H1 (cell line): ENCODE data around the gene CDH26. TPM values are rescaled to one million over a fixed set of nuclear protein-coding genes. Genes with fewer than 3 reads are reported as not detected.

ENCODE experiments used
- CTCF ChIA-PET: fragments of 300-600 bp; sonication (Branson Sonifier 250); formaldehyde crosslinking; loops from one replicate; lab custom pipeline; 2021; ENCODE audit not compliant: partially characterized antibody; lab: Charles Lee
- POLR2A ChIA-PET: fragments of 300-600 bp; sonication (Branson Sonifier 250); formaldehyde crosslinking; loops from one replicate; lab custom pipeline; 2021; ENCODE audit warnings: inconsistent platforms; ENCODE audit not compliant: partially characterized antibody; lab: Charles Lee
- DNase-seq, 2 experiments: peaks; one replicate each; pipeline versions ENCODE4 v3.0.0 to v3.0.0-alpha.2; 2010 to 2022; ENCODE audit warnings: low spot score in 2 of 2, low read depth in 1 of 2, mixed read lengths in 1 of 2
- FAIRE-seq: peaks from 2 replicates; lab custom pipeline; 2011; peaks lifted over from hg19 to GRCh38; lab: Jason Lieb, UNC
- H2AFZ ChIP-seq: 2 replicates; pipeline ENCODE4 v1.8.1; 2012; ENCODE audit warnings: low read length, inconsistent platforms
- H2AK5ac ChIP-seq: 2 replicates; pipeline ENCODE4 v1.6.1; 2013; ENCODE audit warnings: low read depth, low read length
- H2BK120ac ChIP-seq: replicated peaks from 2 replicates; pipeline ENCODE3; 2013; ENCODE audit warnings: low read depth, low read length, inconsistent platforms
- H2BK12ac ChIP-seq: 2 replicates; pipeline ENCODE4 v1.6.1; 2013; ENCODE audit warnings: low read depth, low read length
- H2BK15ac ChIP-seq: 2 replicates; pipeline ENCODE4 v1.6.1; 2013; ENCODE audit warnings: low read length
- H2BK20ac ChIP-seq: 2 replicates; pipeline ENCODE4 v1.6.1; 2013; ENCODE audit warnings: low read length
- H2BK5ac ChIP-seq: 2 replicates; pipeline ENCODE4 v1.6.1; 2013; ENCODE audit warnings: low read depth, low read length
- H3K14ac ChIP-seq: 2 replicates; pipeline ENCODE4 v1.6.1; 2013; ENCODE audit warnings: inconsistent platforms; ENCODE audit not compliant: insufficient read length
- H3K18ac ChIP-seq: 2 replicates; pipeline ENCODE4 v1.6.1; 2013; ENCODE audit warnings: low read length; ENCODE audit errors: extremely low read depth
- H3K23ac ChIP-seq: 2 replicates; pipeline ENCODE4 v1.6.1; 2013; ENCODE audit warnings: inconsistent platforms; ENCODE audit not compliant: insufficient read length
- H3K23me2 ChIP-seq: 2 replicates; pipeline ENCODE4 v1.6.1; 2013; ENCODE audit warnings: low read depth, low read length
- H3K27ac ChIP-seq: 2 replicates; pipeline ENCODE4 v1.6.1; 2011; ENCODE audit warnings: low read depth, low read length, inconsistent platforms
- H3K27me3 ChIP-seq, 4 experiments: replicated peaks in 1 of 4; 1 replicate in 1 of 4; 2 replicates in 3 of 4; pipeline versions ENCODE4 v1.6.1 to v1.8.1; 2011 to 2013; ENCODE audit warnings: low read length in 3 of 4, mild to moderate bottlenecking in 3 of 4, inconsistent platforms in 2 of 4, mixed read lengths in 2 of 4, moderate library complexity in 1 of 4; ENCODE audit not compliant: control insufficient read depth in 3 of 4, insufficient read depth in 3 of 4; ENCODE audit errors: extremely low read depth in 1 of 4
- H3K36me3 ChIP-seq, 4 experiments: 2 replicates each; pipeline versions ENCODE4 v1.6.1 to v1.8.1; 2011 to 2013; ENCODE audit warnings: mild to moderate bottlenecking in 4 of 4, low read length in 3 of 4, moderate library complexity in 2 of 4, control low read depth in 1 of 4, inconsistent platforms in 1 of 4; ENCODE audit not compliant: insufficient read depth in 4 of 4, control insufficient read depth in 2 of 4
- H3K4ac ChIP-seq: replicated peaks from 2 replicates; pipeline ENCODE3; 2013; ENCODE audit warnings: low read length, low read depth, mixed read lengths, inconsistent platforms; ENCODE audit not compliant: insufficient read length
- H3K4me1 ChIP-seq, 4 experiments: replicated peaks in 1 of 4; 1 replicate in 1 of 4; 2 replicates in 3 of 4; pipeline versions ENCODE4 v1.6.1 to v1.8.1; 2011 to 2013; ENCODE audit warnings: low read length in 3 of 4, inconsistent platforms in 2 of 4, mixed read lengths in 1 of 4; ENCODE audit not compliant: insufficient read depth in 4 of 4, control insufficient read depth in 3 of 4
- H3K4me2 ChIP-seq, 2 experiments: 2 replicates each; pipeline versions ENCODE4 v1.6.1 to v1.8.1; 2011 to 2013; ENCODE audit warnings: low read depth in 2 of 2, low read length in 2 of 2, control low read depth in 1 of 2, inconsistent platforms in 1 of 2, mild to moderate bottlenecking in 1 of 2; ENCODE audit not compliant: insufficient read depth in 1 of 2
- H3K4me3 ChIP-seq, 4 experiments: fragments of 200-600, 300-600 bp in 1 of 4; sonication (generic), shearing (Covaris generic), sonication (Bioruptor Twin) in 1 of 4; 2 replicates each; pipeline versions ENCODE4 v1.5.1 to v1.8.1; 2011 to 2016; ENCODE audit warnings: low read length in 4 of 4, low read depth in 3 of 4, control low read depth in 2 of 4, inconsistent platforms in 2 of 4, mild to moderate bottlenecking in 2 of 4, mixed read lengths in 1 of 4, moderate library complexity in 1 of 4; ENCODE audit not compliant: insufficient read depth in 2 of 4; ENCODE audit errors: extremely low read depth in 1 of 4
- H3K56ac ChIP-seq: replicated peaks from 2 replicates; pipeline ENCODE3; 2013; ENCODE audit warnings: low read depth, mild to moderate bottlenecking, mixed read lengths, low read length, inconsistent platforms; ENCODE audit not compliant: insufficient read length
- H3K79me1 ChIP-seq: 2 replicates; pipeline ENCODE4 v1.6.1; 2013; ENCODE audit warnings: low read depth, low read length, control low read depth
- H3K79me2 ChIP-seq, 2 experiments: 2 replicates each; pipeline versions ENCODE4 v1.6.1 to v1.8.1; 2012 to 2013; ENCODE audit warnings: low read length in 2 of 2, mild to moderate bottlenecking in 2 of 2, inconsistent platforms in 1 of 2; ENCODE audit not compliant: insufficient read depth in 2 of 2, control insufficient read depth in 1 of 2
- H3K9ac ChIP-seq, 4 experiments: replicated peaks in 1 of 4; 1 replicate in 1 of 4; 2 replicates in 3 of 4; pipeline versions ENCODE4 v1.6.1 to v1.8.1; 2011 to 2013; ENCODE audit warnings: low read depth in 3 of 4, low read length in 3 of 4, control low read depth in 2 of 4, mild to moderate bottlenecking in 2 of 4, moderate library complexity in 2 of 4, inconsistent platforms in 1 of 4; ENCODE audit errors: extremely low read depth in 1 of 4
- H3K9me3 ChIP-seq, 2 experiments: 2 replicates each; pipeline versions ENCODE4 v1.6.1 to v1.8.1; 2012 to 2013; ENCODE audit warnings: mild to moderate bottlenecking in 2 of 2, moderate library complexity in 2 of 2, control low read depth in 1 of 2, inconsistent platforms in 1 of 2, low read depth in 1 of 2, low read length in 1 of 2, mixed read lengths in 1 of 2; ENCODE audit not compliant: insufficient read depth in 2 of 2
- H4K20me1 ChIP-seq, 2 experiments: replicated peaks in 1 of 2; 2 replicates each; pipeline versions ENCODE3 to v1.8.1; 2011 to 2013; ENCODE audit warnings: inconsistent platforms in 2 of 2, low read length in 2 of 2, mild to moderate bottlenecking in 1 of 2; ENCODE audit not compliant: insufficient read depth in 2 of 2, control insufficient read depth in 1 of 2
- H4K5ac ChIP-seq: 2 replicates; pipeline ENCODE4 v1.6.1; 2013; ENCODE audit warnings: low read length, low read depth, mixed read lengths, inconsistent platforms; ENCODE audit not compliant: insufficient read length
- H4K8ac ChIP-seq: 2 replicates; pipeline ENCODE4 v1.8.0; 2013; ENCODE audit warnings: mild to moderate bottlenecking, moderate library complexity, low read length, inconsistent platforms; ENCODE audit not compliant: insufficient read depth; ENCODE audit errors: extremely low read depth
- H4K91ac ChIP-seq: replicated peaks from 2 replicates; pipeline ENCODE3; 2013; ENCODE audit warnings: low read length, mixed read lengths, inconsistent platforms; ENCODE audit not compliant: insufficient read length
- BRCA1 ChIP-seq: IDR thresholded peaks from 2 replicates; pipeline ENCODE4 v1.6.1; 2012; ENCODE audit warnings: low read depth, low read length, improper control_type of control experiment
- CBX8 ChIP-seq: fragments of 300-800, 300-1000 bp; sonication (generic); IDR thresholded peaks from 2 replicates; pipeline ENCODE4 v1.7.1; 2016; ENCODE audit warnings: low read depth, low read length, borderline replicate concordance
- EP300 ChIP-seq, 2 experiments: IDR thresholded peaks; 1 replicate in 1 of 2; 2 replicates in 1 of 2; pipeline ENCODE4 v1.6.1; 2011 to 2012; ENCODE audit warnings: low read depth in 2 of 2, low read length in 2 of 2, mild to moderate bottlenecking in 2 of 2, borderline replicate concordance in 1 of 2, inconsistent platforms in 1 of 2, moderate library complexity in 1 of 2
- FOSL1 ChIP-seq: IDR thresholded peaks from 2 replicates; pipeline ENCODE4 v1.6.1; 2011; ENCODE audit warnings: mild to moderate bottlenecking, low read depth, low read length, moderate library complexity; ENCODE audit not compliant: insufficient read depth
- MAFK ChIP-seq: IDR thresholded peaks from 2 replicates; pipeline ENCODE4 v1.6.1; 2012; ENCODE audit warnings: low read depth, mild to moderate bottlenecking, improper control_type of control experiment, low read length
- NANOG ChIP-seq: IDR thresholded peaks from 2 replicates; pipeline ENCODE4 v1.6.1; 2011; ENCODE audit warnings: low read length, low read depth, mild to moderate bottlenecking, inconsistent platforms; ENCODE audit not compliant: insufficient read depth, poor library complexity, severe bottlenecking
- PHF8 ChIP-seq: fragments of 200-600 bp; sonication (generic); conservative IDR thresholded peaks from 2 replicates; pipeline ENCODE4 v1.7.1; 2012; ENCODE audit warnings: low read depth, mild to moderate bottlenecking, inconsistent platforms, low read length, moderate library complexity
- POU5F1 ChIP-seq: IDR thresholded peaks from 2 replicates; pipeline ENCODE4 v1.6.1; 2011; ENCODE audit warnings: low read depth, mild to moderate bottlenecking, low read length, moderate library complexity
- RAD21 ChIP-seq, 2 experiments: IDR thresholded peaks in 1 of 2; conservative IDR thresholded peaks in 1 of 2; 2 replicates each; pipeline ENCODE4 v1.6.1; 2011; ENCODE audit warnings: low read depth in 2 of 2, low read length in 2 of 2, improper control_type of control experiment in 1 of 2, inconsistent platforms in 1 of 2, mild to moderate bottlenecking in 1 of 2, moderate library complexity in 1 of 2
- RFX5 ChIP-seq: IDR thresholded peaks from 2 replicates; pipeline ENCODE4 v1.6.1; 2011; ENCODE audit warnings: low read depth, low read length, improper control_type of control experiment, borderline replicate concordance
- RNF2 ChIP-seq: fragments of 200-900, 300-1000 bp; sonication (generic); IDR thresholded peaks from 2 replicates; pipeline ENCODE4 v1.7.1; 2016; ENCODE audit warnings: borderline replicate concordance, low read depth, mild to moderate bottlenecking, antibody characterized with exemption, low read length; ENCODE audit not compliant: poor library complexity, severe bottlenecking; ENCODE audit errors: missing control alignments
- RXRA ChIP-seq: IDR thresholded peaks from 2 replicates; pipeline ENCODE4 v1.6.1; 2011; ENCODE audit warnings: low read depth, mild to moderate bottlenecking, low read length, moderate library complexity; ENCODE audit not compliant: insufficient read depth
- SIX5 ChIP-seq: IDR thresholded peaks from 2 replicates; pipeline ENCODE4 v1.6.1; 2011; ENCODE audit warnings: mild to moderate bottlenecking, low read depth, low read length
- TEAD4 ChIP-seq: IDR thresholded peaks from 2 replicates; pipeline ENCODE4 v1.6.1; 2012; ENCODE audit warnings: low read depth, low read length, inconsistent platforms, mixed read lengths
- WGBS, 2 experiments: shearing (Covaris generic) in 1 of 2; methylation state at CpG; one replicate each; pipeline versions ENCODE4 v1.1.6 to v1.1.7; 2013 to 2015; ENCODE audit warnings: low lambda C conversion rate in 2 of 2, mixed read lengths in 2 of 2, inconsistent platforms in 1 of 2, low coverage in 1 of 2, missing lambda C conversion rate in 1 of 2; ENCODE audit not compliant: insufficient replicate concordance in 2 of 2, insufficient coverage in 1 of 2, insufficient read length in 1 of 2; ENCODE audit errors: extremely low coverage in 1 of 2, missing lambda C conversion rate in 1 of 2; 5-methylcytosine and 5-hydroxymethylcytosine counted together
- polyA plus RNA-seq, 7 experiments: library from polyadenylated mRNA; depleted of rRNA in 3 of 7; stranded (reverse) in 5 of 7; unstranded in 2 of 7; fragments of >200 nt in 5 of 7; fragments of 200-250 nt in 2 of 7; gene quantifications; 1 replicate in 5 of 7; 2 replicates in 1 of 7; 4 replicates in 1 of 7; pipeline versions ENCODE4 v1.2.1 to v1.2.3, GENCODE V29; 2011 to 2013; ENCODE audit warnings: missing spikeins in 2 of 7, mixed read lengths in 2 of 7
- total RNA-seq: library from RNA; stranded (reverse); fragmentation: NEBNext Ultra II Directional; extraction: Animal tissue kit (Norgen Biotek cat#: 25700); gene quantifications from 2 replicates; pipeline ENCODE4 v1.2.1, GENCODE V29; 2021

Gene CDH26
- total and polyA plus RNA-seq, 2 of the 8 experiments (the other 6 are each of a cell fraction or from before 2014, with no cell fraction given) = 1.5 to 1.7 TPM

GRCh38 chr20:60031107-60031506 lies 72.9 kb downstream of the CDH26 start:
- no peaks in the 10 kb centered on the region for H3K23me2 ChIP-seq
- no peak overlapping the region for H4K8ac ChIP-seq
- H3K36me3 ChIP-seq = no peaks in the 10 kb centered on the region
- H3K27ac ChIP-seq = no peak overlapping the region
- H2BK20ac ChIP-seq = no peak overlapping the region
- H3K27me3 ChIP-seq = peaks cover 0 to 4% (median 0%) of the 10 kb centered on the region in 4 experiments; a peak in 1 of 7 replicates
- FAIRE-seq (no peak), DNase-seq (no peak)
- H3K14ac ChIP-seq = no peak overlapping the region
- ChIA-PET POLR2A (no interaction called here), CTCF (no interaction called here)
- no peak overlapping the region for H3K4me2 ChIP-seq
- no peak overlapping the region for H3K9ac ChIP-seq
- H3K18ac ChIP-seq = no peak overlapping the region
- no peak overlapping the region for H3K23ac ChIP-seq
- H3K79me1 ChIP-seq = no peaks in the 10 kb centered on the region
- H3K56ac ChIP-seq = no peak overlapping the region
- no peak overlapping the region for H4K91ac ChIP-seq
- H2BK120ac ChIP-seq = no peak overlapping the region
- no peak overlapping the region for H2BK12ac ChIP-seq
- no peak overlapping the region for H3K4ac ChIP-seq
- H3K9me3 ChIP-seq = no peaks in the 10 kb centered on the region
- H3K79me2 ChIP-seq = no peaks in the 10 kb centered on the region
- 90% methylated on average over 9 of the region's 9 CpGs; no CpG with 5 or more reads in 1 of the 2 experiments for WGBS, 2 experiments
- H2BK15ac ChIP-seq = no peak overlapping the region
- H3K4me1 ChIP-seq = no peaks in the 10 kb centered on the region
- no peak overlapping the region for H2AK5ac ChIP-seq
- no peak overlapping the region for H2BK5ac ChIP-seq
- no peak overlapping the region for H2AFZ ChIP-seq
- H4K20me1 ChIP-seq = no peaks in the 10 kb centered on the region
- no peak overlapping the region for H3K4me3 ChIP-seq
- no peak overlapping the region for H4K5ac ChIP-seq
- no peak for TF ChIP-seq CBX8
- no peak for TF ChIP-seq RAD21 (IDR thresholded peaks at IDR 0.05 in 1 of 2, conservative IDR thresholded peaks at IDR 0.05 in 1 of 2; ENCODE audit: low read depth in 2 of 2, low read length in 2 of 2)
- TF ChIP-seq NANOG = no peak
- no peak for TF ChIP-seq EP300 (IDR thresholded peaks at IDR 0.05; ENCODE audit: borderline replicate concordance in 1 of 2, low read depth in 2 of 2, low read length in 2 of 2)
- TF ChIP-seq RNF2 = no peak
- no peak for TF ChIP-seq FOSL1
- TF ChIP-seq RFX5 = no peak
- no peak for TF ChIP-seq RXRA
- TF ChIP-seq PHF8 = no peak
- TF ChIP-seq BRCA1 = no peak
- no peak for TF ChIP-seq POU5F1
- TF ChIP-seq TEAD4 = no peak
- no peak for TF ChIP-seq SIX5
- TF ChIP-seq MAFK = no peak
